ENCODE results near the gene SCN4A.
"Not testable (repeated sequence)": the region's sequence is repeated elsewhere in the genome, so short reads cannot be mapped to it uniquely, and the experiment has no call there.

Gene SCN4A

GRCh38 chr17:63932721-63933120 is 40.0 kb downstream of the SCN4A start:
- no peak for DNase-seq

- DNase-seq, result peak; percentile 32 to 38
These were observed 40.6 kb downstream of the SCN4A start, which contains the start of gene CD79B for GRCh38 chr17:63931981-63932561. TSS of gene CD79B (minus strand) at chr17:63932331. CDS start at chr17:63932261, 70 bp downstream.

- DNase-seq, result peak; percentile 31 to 43
These were observed 41.7 kb downstream of the SCN4A start for GRCh38 chr17:63930951-63931575.

- no peak for DNase-seq
These were observed 42.6 kb downstream of the SCN4A start for GRCh38 chr17:63929860-63930766.

- no peak for DNase-seq
These were observed 43.6 kb downstream of the SCN4A start for GRCh38 chr17:63928966-63929695.

- DNase-seq, result no peak
These were observed 44.5 kb downstream of the SCN4A start for GRCh38 chr17:63928172-63928666.

GRCh38 chr17:63927464-63928171 is 45.1 kb downstream of the SCN4A start:
- no peak for DNase-seq

GRCh38 chr17:63926164-63926563 is 46.6 kb downstream of the SCN4A start:
- no peak for DNase-seq

GRCh38 chr17:63925615-63926014 is 47.1 kb downstream of the SCN4A start:
- DNase-seq, result no peak

- not testable (repeated sequence) for DNase-seq
These were observed 50.3 kb downstream of the SCN4A start for GRCh38 chr17:63922402-63922801.

- not testable (repeated sequence) for DNase-seq
These were observed 51.9 kb downstream of the SCN4A start for GRCh38 chr17:63920779-63921178.

- DNase-seq, result not testable (repeated sequence)
These were observed 52.7 kb downstream of the SCN4A start for GRCh38 chr17:63920050-63920449.

GRCh38 chr17:63919311-63919723 is 53.4 kb downstream of the SCN4A start:
- peak; percentile 68 to 71 for DNase-seq

GRCh38 chr17:63918789-63919305 is 53.9 kb downstream of the SCN4A start, which contains the start of gene GH1:
TSS of gene GH1 (minus strand) at chr17:63918839. CDS start at chr17:63918776, 63 bp downstream.
- DNase-seq, result not testable (repeated sequence)

GRCh38 chr17:63918305-63918704 is 54.4 kb downstream of the SCN4A start:
- DNase-seq, result no peak

- DNase-seq, result no peak
These were observed 55.1 kb downstream of the SCN4A start for GRCh38 chr17:63917646-63918045.

GRCh38 chr17:63917206-63917605 is 55.5 kb downstream of the SCN4A start:
- not testable (repeated sequence) for DNase-seq

- DNase-seq, result no peak
These were observed 56.0 kb downstream of the SCN4A start for GRCh38 chr17:63916566-63917185.

GRCh38 chr17:63915753-63916152 is 57.0 kb downstream of the SCN4A start:
- not testable (repeated sequence) for DNase-seq

- DNase-seq, result no peak
These were observed 58.2 kb downstream of the SCN4A start for GRCh38 chr17:63914471-63914870.

GRCh38 chr17:63911657-63912100 is 61.0 kb downstream of the SCN4A start:
- DNase-seq, result peak; percentile 66 to 67

All from stimulated activated CD4-positive, alpha-beta T cell treated with anti-CD3 and anti-CD28 coated beads, Interleukin-2, amount 100 ng/mL, for 48 hours (primary cell).